ENCODE results near the gene FOSL1.

DNA sequence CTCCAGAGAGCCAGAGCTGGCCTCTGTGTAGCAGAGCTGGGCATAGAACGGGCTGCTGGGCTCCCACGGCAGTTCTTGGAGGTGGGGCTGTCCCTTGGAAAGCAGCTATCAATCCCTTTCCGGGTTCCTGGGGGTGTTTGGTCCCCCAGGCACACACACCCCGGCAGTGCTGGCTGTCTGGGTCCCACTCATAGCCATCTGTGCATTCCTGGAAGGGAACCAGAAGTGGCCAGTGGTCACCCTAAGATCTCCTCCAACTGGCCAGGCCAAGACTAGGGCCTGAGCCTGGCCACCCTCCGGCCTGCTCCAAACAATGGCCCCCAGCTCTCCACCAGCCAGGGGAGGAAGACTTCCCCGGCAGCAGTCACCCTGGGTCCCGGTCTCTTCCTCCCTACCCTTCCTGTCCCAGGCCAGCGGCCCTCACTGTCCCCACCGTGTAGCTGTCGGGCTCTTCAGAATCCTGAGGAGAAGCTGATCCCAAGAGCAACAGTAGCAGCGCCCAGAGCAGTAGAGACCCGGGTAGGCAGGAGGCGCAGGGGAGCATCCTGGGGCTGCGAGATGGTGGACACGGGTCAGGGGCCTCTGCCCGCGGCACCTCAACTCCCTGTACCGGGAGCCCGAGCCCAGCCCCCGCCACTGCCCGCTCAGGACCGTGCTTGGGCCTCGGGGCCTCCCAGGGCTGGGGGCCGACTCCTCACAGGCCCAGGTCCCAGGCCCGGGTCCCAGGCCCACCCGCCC lies 28.2 kb downstream of the FOSL1 start:
- TF ChIP-seq, protein P1, sequence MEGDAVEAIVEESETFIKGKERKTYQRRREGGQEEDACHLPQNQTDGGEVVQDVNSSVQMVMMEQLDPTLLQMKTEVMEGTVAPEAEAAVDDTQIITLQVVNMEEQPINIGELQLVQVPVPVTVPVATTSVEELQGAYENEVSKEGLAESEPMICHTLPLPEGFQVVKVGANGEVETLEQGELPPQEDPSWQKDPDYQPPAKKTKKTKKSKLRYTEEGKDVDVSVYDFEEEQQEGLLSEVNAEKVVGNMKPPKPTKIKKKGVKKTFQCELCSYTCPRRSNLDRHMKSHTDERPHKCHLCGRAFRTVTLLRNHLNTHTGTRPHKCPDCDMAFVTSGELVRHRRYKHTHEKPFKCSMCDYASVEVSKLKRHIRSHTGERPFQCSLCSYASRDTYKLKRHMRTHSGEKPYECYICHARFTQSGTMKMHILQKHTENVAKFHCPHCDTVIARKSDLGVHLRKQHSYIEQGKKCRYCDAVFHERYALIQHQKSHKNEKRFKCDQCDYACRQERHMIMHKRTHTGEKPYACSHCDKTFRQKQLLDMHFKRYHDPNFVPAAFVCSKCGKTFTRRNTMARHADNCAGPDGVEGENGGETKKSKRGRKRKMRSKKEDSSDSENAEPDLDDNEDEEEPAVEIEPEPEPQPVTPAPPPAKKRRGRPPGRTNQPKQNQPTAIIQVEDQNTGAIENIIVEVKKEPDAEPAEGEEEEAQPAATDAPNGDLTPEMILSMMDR (IDR thresholded peaks at IDR 0.05; ENCODE audit: low read depth, low read length): no peak
- TF ChIP-seq POLR2A (IDR thresholded peaks at IDR 0.05; ENCODE audit: extremely low read depth, insufficient read length): no peak
